GM21528 (cell line): ENCODE results near the gene IRAK2.

Experiments
- ATAC-seq: cut with Tn5 transposase; IDR thresholded peaks from one replicate; pipeline ENCODE4 v1.9.1; 2021; ENCODE audit warnings: mild to moderate bottlenecking, moderate library complexity; ENCODE audit not compliant: unreplicated experiment, low FRiP score

The IRAK2 gene

DNA sequence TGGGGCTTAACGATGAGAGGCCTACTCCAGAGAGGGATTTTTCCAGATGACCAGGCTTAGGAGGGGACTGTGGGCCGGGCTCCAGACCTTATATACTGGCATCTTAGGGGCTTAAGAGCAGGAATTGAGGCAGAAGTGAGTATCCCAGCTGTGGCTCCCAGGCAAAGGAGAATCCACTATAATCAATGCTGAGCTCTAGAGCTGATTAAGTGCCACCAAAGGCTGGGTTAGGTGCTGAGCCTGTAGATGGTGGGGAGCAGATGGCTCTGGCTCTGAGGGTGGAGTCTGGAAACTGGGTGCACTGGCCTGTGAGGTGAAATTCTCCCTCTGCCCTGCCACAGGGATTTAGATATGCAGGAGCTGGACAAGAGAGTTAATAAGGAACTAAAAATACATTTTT is 23.2 kb downstream of the IRAK2 start:
- no peak for ATAC-seq

DNA sequence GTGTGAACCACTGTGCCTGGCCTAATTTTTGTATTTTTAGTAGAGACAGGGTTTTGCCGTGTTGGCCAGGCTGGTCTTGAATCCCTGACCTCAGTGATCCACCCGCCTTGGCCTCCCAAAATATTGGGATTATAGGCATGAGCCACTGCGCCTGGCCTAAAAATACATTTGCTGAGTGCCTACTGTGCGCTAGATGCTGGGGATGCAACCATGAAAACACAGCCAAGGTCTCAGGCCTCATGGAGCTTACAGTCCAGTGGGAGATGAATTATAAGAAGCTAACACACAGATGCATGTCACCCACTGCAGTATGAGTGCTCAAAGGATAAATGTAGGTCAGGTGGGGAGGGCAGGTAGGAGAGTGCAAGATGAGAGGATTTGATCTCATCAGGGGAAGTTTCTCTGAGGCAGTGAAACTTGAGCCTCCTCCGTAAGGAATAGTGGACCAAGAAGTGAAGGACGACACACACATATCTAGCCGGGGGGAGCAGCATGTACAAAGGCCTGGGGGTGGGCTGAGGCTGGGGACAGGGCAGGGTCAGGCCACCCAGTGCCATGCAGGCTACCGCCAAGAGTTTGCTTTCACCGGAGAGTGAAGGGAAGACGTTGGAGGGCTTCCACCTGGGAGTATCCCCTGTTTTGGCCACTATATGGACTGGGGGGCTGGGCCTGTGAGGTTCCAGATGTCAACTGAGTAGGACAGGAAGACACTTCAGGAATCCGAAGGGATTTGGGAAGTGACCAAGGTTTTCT is 24.3 kb downstream of the IRAK2 start:
- ATAC-seq: no peak

DNA sequence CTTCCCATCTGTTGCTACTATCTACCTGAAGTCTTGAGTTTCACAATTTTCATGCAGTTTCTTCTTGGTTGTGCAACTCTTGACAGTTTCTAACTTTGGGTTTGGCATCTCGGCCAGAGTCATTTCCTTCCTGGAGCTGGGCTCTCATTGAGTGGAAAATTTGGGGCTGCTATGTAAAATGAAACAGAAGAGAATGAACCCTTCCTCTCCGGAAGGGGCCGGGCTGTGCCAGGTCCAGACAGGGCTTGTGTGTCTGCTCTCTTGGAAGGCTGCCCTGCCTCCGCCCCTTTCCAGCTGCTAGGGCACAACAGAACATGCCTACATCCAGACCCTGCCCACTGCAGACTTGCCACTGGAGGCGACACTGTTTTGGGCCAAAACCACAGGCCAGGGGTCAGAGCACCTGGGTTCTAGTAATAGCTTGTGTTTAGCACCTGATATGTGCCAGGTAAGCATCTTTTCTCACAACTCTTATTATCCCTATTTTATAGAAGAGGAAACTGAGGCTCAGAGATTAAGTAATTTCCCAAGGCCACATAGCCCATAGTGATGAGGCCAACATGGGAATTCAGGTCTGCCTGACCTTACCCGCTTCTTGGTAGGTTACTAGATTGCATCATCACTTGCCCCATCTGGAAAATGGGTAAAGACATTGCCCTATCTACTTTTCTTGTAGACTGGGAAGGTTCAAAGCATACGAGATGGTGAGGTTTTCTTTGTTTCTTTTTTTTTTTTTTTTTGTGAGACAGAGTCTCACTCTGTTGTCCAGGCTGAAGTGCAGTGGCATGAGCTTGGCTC is 25.0 kb downstream of the IRAK2 start:
- ATAC-seq: no peak

DNA sequence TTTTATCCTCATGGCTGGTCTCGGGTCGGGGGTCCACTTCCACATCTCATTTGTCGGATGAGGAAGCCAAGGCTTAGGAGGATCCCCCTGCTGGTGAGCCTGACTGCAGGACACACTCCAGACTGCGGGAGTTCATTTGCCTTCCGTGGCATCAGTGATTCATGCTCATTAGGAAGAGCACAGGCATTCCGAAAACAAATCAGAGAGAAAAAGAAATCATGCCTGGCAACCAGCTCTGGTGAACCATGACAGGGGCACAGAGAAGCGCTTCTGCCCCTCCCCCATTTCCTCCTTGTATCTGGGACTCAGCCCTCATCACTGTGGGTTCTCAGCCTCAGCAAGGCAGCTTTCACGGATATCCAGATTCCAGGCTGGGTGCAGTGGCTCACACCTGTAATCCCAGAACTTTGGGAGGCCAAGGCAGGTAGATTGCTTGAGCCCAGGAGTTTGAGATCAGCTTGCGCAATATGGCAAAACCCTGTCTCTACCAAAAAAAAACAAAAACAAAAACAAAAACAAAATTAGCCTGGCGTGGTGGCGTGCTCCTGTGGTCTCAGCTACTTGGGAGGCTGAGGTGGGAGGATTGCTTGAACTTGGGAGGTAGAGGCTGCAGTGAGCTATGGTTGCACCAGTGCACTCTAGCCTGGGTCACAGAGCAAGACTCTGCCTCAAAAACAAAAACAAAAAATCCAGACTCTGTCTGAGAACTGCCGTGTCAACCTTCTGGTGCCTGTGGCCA is 28.4 kb downstream of the IRAK2 start:
- ATAC-seq: peak; percentile 31

DNA sequence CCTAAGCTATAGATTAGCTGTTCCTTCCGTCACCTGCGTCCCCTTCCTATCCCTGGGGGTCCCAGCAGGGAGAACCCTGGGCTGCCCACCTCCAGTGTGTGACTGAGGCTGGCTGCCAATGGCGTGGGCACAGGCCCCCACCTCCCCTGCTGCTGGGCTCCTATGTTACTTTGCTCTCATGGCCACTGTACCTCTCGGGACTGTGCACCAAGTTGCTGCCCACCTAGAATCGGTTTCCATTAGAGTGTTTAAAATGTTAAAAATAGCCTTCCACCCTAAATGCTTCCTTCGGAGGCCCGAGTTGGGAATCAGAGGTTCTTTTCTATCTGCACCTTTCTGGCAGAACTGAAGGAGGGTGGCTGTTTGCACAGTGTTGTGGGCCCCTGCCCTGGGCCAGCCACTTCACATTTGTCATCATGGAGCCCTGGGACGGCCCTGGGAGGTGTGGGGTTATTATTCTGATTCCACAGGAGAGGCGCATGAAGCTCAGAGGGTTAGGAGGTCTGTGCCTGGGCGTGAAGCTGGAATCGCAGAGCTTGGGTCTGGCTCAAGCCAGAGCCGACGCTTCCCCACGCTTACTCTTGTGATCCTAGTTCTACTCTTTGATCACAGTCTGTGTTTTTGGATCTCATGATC is 29.1 kb downstream of the IRAK2 start:
- no peak for ATAC-seq

DNA sequence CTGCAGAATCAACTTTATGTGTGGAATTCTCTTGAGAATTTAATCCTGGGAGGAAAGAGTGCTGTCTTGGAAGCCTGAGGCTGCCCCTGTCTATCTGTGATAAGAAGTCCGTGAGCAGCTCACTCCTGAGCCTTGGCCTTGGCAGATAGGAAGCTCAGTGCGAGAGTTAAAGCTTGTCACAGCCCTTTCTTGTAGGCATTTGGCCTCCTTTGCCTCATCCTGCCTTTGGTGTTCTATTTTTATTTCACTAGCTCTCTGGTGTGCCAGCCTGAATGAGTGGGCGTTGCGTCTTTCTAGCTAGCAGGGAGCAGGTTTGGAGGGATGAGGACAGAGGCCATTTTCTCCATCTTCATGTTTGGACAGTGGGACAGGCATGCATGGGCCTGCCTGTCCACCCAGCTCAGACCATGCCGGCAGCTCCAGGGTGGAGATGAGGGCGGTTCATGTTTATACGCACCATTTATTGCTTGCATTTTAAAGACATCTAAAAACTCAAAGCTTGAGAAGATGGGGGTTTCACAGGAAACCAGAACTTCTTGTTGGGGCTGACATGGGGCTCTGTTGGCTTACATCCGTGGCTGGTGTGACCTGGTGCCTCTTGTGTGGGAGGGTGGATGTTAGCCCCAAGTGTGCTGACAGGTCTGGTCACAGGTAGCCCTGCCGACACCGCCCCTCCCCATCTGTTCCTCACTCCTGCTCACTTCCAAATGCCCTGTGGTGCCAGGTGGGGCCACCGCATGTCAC is 29.8 kb downstream of the IRAK2 start:
- ATAC-seq: peak; percentile 28

DNA sequence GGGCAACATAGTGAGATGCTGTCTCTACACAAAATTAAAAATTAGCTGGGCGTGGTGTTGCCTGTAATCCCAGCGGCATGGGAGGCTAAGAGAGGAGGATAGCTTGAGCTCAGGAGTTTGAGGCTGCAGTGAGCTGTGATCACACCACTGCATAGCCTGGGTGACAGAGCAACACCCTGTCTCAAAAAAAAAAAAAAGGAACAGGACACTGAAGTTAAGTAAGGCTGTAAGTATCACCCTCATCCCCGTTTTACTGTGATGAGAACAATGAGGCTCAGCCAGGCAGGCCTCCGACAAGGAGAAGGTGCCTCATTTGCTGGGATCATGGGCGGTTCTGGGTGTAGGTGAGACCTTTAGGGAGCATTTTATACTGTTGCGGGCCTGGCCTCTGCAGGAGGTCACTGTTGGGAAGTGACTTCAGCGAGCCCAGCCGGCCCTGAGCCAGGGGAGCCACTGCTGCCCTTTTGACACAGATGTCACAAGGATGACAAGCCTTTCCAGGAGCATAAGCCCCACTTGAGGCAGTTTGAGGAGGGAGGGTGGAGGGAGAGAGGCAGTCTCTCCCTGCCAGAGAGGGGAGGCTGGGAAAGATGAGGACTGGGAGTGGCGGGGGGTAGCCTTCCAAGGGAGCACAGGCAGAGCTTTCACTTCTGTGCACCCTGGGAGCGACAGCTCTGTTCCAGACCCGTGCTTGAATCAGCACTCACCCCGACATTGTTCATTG is 30.8 kb downstream of the IRAK2 start:
- no peak for ATAC-seq

DNA sequence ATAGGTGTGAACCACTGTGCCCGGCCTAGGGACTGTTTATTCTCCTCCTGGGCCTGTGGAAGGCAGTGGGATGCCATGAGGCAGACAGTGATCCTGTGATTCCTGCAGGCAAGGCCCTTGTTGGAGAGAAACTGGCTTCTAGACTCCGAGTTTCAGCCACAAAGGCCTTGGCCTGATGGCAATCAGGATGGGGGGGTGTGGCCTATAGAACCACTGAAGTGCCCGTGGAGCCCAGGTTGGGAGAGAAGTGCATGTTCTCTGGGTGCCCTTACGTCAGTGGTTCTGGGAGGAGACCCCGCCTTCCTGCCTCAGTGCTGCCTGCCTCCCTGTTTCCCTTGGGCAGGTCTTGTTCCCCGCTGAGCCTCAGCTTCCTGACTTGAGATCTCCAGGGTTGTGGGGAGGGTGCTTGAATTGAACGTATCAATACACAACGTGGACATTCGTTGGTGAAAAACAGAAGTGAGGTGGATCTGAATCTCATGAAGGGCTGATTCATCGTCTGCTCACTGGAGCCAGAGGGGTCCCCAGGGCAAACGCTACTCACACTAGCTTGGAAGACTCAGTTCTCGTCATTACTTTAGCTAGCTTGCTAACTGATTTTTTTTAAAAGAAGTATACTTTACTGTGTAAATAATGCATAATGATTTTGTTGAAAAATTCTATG is 31.8 kb downstream of the IRAK2 start:
- ATAC-seq: no peak

DNA sequence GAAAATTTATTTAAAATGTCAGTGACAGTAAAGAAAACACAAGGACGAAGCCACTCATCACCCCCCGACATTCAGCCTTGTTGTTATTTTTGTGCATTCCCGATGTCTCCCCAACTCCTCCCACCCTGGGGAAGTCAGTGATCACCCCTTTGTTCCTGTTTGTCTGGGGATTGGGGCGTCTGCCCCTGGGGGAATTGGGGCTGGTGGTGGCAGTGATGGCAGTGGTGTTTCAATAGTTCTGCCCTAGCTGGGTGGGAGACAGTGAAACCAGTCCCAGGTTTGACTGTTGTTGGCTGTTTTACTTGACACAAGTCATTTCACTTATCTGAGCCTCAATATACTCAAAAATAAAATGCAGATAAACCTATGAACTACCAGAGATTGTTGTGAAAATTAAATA is 33.5 kb downstream of the IRAK2 start:
- ATAC-seq: no peak

DNA sequence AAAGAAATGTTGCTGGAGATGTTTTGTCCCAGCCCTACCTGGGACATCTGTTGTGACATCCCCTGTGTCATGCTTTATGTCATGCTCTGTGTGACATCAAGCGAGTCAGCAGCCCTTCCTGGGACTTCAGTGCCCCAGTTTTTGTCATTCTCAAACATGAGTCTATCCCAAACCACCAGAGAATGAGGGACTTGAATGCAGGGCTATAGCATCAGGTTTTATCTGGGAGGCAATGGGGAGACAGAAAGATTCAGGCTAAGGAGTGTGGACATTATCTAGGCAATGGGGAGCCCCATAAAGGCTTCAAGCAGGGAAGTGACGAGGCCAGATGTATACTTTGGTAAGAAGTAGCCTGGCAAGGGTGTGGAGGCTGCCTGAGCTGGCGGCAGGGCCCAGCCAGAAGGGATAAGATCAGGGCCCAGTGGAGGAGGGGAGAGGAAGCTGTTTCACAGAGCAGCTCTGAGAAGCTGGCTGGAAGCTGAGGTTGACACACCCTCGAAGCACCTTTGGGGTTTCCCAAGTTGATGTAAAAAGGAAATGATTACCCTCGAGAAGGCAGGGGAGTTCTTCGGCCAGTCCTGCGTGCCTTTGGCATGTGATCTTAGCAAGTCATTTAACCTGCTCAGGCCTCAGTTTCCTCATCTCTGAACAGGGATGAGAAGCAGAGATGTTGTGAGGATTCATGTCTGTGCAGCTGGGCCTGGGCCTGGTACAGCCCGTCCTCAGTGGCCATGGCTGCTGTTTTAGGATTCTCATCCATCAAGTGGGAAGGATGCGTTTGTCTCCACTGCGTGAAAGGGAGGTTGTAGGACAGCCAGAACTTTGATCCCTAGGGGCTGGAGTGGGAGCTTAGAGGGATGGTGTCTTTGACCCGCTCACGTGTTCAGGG is 34.3 kb downstream of the IRAK2 start:
- ATAC-seq: peak; percentile 64

DNA sequence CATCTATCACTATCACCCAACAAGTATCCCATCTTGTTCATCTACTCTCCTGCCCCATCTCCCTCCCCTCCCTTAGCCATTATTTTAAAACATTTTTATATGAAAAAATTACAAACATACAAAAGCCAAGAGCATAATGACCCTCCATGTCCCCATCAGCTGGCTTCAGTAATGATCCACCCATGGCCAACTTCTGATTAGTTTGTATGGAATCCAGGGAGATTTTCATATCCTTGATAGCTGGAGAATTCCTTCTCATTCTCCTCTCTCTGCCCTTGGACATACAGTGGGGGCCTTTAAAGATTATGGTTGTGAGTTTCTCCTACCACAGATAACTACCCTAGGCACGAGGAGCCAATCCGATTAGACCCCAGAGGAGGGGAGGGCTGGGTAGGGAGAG is 40.2 kb downstream of the IRAK2 start:
- ATAC-seq: no peak

DNA sequence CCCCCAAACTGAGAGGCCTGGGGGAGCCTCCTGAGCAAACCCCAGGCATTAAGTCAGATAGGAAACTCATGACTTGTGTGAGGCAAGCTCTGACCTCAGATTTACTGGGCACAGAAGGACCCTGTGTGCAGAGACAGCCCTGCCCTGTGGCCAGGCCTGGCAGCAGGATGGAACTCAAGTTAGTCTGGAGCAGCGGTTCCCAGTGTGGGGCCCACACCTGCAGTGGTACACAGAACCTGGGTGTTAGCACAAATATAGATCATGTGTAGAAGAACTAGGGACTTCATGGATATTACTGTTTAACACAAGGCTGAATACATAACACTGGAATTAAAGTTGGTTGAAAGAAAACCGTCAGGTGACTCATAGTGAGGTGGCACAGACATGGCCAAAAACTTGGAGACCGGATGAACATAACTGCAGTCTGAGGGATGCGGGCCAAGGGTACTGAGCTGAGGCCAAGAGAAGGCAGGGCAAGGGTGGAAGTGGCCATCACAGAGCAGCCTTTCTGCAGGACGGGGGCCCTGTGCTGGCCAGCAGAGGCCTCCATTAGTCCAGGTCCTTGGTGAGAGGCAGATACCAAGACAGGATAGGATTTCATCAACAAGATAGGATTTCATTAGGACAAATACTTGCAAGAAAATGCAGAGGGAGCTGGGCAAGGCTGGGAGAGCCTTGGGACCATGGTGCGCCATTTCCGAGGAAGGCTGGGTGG is 40.9 kb downstream of the IRAK2 start:
- no peak for ATAC-seq

DNA sequence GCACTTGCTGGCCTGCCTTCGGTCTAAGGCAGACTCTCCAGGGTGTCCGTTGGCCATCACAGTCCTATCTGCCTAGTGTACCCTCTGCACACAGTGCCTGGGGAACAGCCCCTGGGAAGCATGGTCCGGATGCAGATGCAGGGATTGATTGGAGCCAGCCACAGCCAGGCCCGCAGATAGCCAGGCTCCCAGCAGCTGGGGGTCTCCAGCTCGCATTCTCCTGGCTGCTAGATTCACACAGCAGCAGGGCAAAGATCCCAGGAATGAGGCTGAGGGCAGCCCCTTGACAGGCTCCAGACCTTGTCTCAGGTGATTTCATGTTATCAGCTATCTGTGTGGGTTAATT is 41.4 kb downstream of the IRAK2 start:
- no peak for ATAC-seq

DNA sequence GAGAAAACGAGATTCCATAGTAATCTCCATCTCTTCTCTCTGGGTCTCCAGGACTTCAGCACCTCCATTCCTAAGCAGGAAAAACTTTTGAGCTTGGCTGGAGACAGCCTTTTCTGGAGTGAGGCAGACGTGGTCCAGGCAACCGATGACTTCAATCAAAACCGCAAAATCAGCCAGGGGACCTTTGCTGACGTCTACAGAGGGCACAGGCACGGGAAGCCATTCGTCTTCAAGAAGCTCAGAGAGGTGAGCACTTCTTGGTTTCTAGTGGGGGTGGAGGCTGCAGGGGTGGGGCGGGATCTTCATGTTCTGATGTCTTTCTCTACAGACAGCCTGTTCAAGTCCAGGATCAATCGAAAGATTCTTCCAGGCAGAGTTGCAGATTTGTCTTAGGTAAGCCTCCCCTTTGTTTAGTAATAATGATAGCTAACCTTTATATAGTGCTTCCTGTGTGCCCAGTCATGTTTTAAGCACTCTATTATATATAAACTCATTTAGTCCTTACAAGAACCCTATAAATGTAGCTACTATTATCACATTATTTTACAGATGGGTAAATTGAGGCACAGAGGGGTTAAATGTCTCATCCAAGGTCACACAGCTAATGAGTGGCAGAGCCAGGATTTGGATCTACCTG is 48.6 kb downstream of the IRAK2 start:
- ATAC-seq: no peak

DNA sequence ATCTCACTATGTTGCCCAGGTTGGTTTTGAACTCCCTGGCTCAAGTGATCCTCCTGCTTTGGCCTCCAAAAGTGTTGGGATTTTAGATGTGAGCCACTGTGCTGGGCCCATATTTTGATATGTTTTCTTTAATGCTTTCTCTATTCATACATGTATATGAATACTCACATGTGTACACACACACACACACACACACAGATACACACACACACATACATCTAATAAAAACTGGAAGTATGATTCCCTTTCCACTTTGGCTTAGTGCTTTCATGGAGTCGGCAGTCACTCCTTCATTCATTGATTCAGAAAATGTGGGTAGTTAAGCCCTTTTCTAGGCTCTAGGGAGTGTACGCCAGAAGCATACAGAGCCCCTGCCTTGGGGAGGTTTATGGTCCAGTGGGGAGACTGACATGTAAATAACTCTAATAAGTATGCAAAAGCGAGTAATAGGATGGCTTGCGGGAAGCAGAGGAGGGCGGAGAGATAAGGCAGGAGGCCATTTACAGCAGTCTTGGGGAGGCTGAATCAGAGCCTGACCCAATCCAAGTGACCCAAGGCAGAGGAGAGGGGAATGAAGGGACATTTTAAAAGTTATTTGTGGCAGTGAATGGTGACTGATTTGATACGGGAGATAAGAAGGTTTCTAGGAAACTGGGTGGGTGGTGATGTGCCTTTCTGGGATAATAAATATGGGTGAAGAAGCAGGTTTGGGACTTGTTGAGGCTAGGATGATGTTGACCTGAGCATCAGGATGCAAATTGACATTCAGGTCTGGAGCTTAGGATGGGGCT is 51.1 kb downstream of the IRAK2 start:
- no peak for ATAC-seq

DNA sequence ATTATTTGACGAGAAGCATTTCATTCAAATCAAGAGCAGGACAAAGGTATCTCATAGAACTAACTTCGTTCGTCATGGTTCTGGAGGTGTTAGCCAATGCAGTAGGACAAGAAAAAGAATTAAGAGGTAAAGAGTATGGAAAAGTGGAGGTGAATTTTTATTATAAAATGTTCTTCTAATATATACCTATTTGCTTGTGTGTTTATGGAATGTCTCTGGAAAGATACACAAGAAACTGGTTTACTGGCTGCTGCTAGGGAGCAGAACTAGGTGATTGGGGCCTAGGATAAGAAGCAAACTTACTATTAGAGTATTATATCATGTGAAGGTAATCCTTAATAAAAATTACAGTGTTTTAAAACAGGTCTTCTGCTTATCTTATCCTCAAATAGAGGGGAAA is 52.6 kb downstream of the IRAK2 start:
- no peak for ATAC-seq
